Body of pancreas (tissue), 4 donors: Measurements from ENCODE around the gene UNC119B.

Source experiments
- CTCF ChIP-seq, 7 experiments: fragments of 450-650 bp in 4 of 7; fragments of 200-600 bp in 3 of 7; sonication (generic) in 3 of 7; IDR thresholded peaks; one replicate each; pipeline ENCODE4 v1.5.1; 2016 to 2019; ENCODE audit warnings: antibody characterized with exemption in 7 of 7
- POLR2A ChIP-seq, 3 donors: fragments of 450-650 bp; IDR thresholded peaks; one replicate each; pipeline ENCODE4 v1.6.1; 2016; ENCODE audit warnings: antibody characterized with exemption in 3 of 3, mild to moderate bottlenecking in 2 of 3

DNA sequence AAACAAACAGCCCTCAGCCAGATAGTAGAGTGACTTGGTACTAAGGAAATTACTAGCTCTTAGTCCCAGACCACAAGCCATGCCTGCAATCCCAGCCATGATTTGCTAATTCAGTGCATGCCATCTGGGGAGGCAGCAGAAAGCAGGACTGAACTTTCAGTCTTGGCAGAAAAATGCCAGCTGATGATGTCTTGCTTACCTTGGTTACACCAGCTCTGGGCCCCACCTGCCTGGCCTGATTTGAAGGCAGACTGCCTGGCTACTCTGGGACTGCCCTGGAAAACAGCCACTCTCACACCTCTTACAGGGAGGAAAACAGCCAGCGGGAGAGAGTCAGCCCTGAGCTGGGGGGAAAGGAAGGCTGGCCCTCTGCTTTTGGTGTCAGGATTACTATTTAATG lies 4.6 kb upstream of the UNC119B start:
- no peak for TF ChIP-seq CTCF (IDR thresholded peaks at IDR 0.05)
- no peak for TF ChIP-seq POLR2A (IDR thresholded peaks at IDR 0.05)
